Hepatocyte (in vitro differentiated cells): ENCODE measurements around the gene EME2. TPM values are rescaled to one million over a fixed set of nuclear protein-coding genes. Genes with fewer than 3 reads are reported as not detected.

Experiments
- DNase-seq: peaks from one replicate; pipeline ENCODE4 v3.0.0-alpha.2; 2016; ENCODE audit warnings: low spot score
- H2AFZ ChIP-seq: fragments of 200-600 bp; sonication (generic); 2 replicates; pipeline ENCODE4 v1.6.0; 2016; ENCODE audit warnings: antibody characterized with exemption, mild to moderate bottlenecking
- H3K27ac ChIP-seq: fragments of 200-600 bp; sonication (generic); 2 replicates; pipeline ENCODE4 v1.5.1; 2016; ENCODE audit warnings: mild to moderate bottlenecking
- H3K27me3 ChIP-seq: fragments of 200-600 bp; sonication (generic); 2 replicates; pipeline ENCODE4 v1.6.1; 2016
- H3K36me3 ChIP-seq: fragments of 200-600 bp; sonication (generic); replicated peaks from 2 replicates; pipeline ENCODE4 v1.5.1; 2016; ENCODE audit warnings: low read depth; ENCODE audit not compliant: insufficient read depth
- H3K4me1 ChIP-seq: fragments of 200-600 bp; sonication (generic); 2 replicates; pipeline ENCODE4 v1.5.1; 2016; ENCODE audit warnings: mild to moderate bottlenecking, moderate library complexity; ENCODE audit not compliant: insufficient read depth
- H3K4me2 ChIP-seq: fragments of 200-600 bp; sonication (generic); 2 replicates; pipeline ENCODE4 v1.6.0; 2016
- H3K4me3 ChIP-seq: fragments of 200-600 bp; sonication (generic); 2 replicates; pipeline ENCODE4 v1.5.1; 2016; ENCODE audit warnings: mild to moderate bottlenecking
- H3K79me2 ChIP-seq: fragments of 200-600 bp; sonication (generic); 2 replicates; pipeline ENCODE4 v1.6.0; 2017; ENCODE audit warnings: mild to moderate bottlenecking
- H3K9me2 ChIP-seq: fragments of 200-600 bp; sonication (generic); replicated peaks from 2 replicates; pipeline ENCODE4 v1.6.0; 2017; ENCODE audit warnings: mild to moderate bottlenecking; ENCODE audit not compliant: insufficient read depth
- H3K9me3 ChIP-seq: fragments of 200-600 bp; sonication (generic); 2 replicates; pipeline ENCODE4 v1.5.1; 2016; ENCODE audit warnings: low read depth, mild to moderate bottlenecking
- H4K20me1 ChIP-seq: fragments of 200-600 bp; sonication (generic); 2 replicates; pipeline ENCODE4 v1.6.0; 2016; ENCODE audit warnings: mild to moderate bottlenecking; ENCODE audit not compliant: insufficient read depth, poor library complexity, severe bottlenecking
- CTCF ChIP-seq: fragments of 200-600 bp; sonication (generic); IDR thresholded peaks from 2 replicates; pipeline ENCODE4 v1.5.1; 2016; ENCODE audit warnings: antibody characterized with exemption, mild to moderate bottlenecking; ENCODE audit not compliant: poor library complexity
- EZH2 ChIP-seq: fragments of 200-600 bp; sonication (generic); IDR thresholded peaks from 2 replicates; pipeline ENCODE4 v1.6.1; 2016; ENCODE audit warnings: antibody characterized with exemption, mild to moderate bottlenecking, borderline replicate concordance
- EZH2phosphoT487 ChIP-seq: fragments of 200-600 bp; sonication (generic); IDR thresholded peaks from one replicate; pipeline ENCODE4 v1.6.1; 2018; ENCODE audit warnings: antibody characterized with exemption, mild to moderate bottlenecking, low read depth, moderate library complexity; ENCODE audit not compliant: unreplicated experiment, severe bottlenecking
- WGBS: methylation state at CpG from one replicate; pipeline ENCODE4 v1.1.6; 2016; ENCODE audit warnings: low lambda C conversion rate; ENCODE audit errors: missing lambda C conversion rate; 5-methylcytosine and 5-hydroxymethylcytosine counted together
- polyA plus RNA-seq: library from polyadenylated mRNA; unstranded; fragments of >200 nt; fragmentation: Nextera tagmentation; extraction: Ambion mirVana; gene quantifications from 2 replicates; pipeline ENCODE4 v1.2.1, GENCODE V29; 2016
- total RNA-seq: library from RNA; depleted of rRNA; stranded (reverse); fragments of >200 nt; gene quantifications from 2 replicates; pipeline ENCODE4 v1.2.3, GENCODE V29; 2014

EME2 gene
- total and polyA plus RNA-seq, 2 experiments from 2014 or later = 17.7 to 20.8 TPM

GRCh38 chr16:1818204-1818872, 45.7 kb downstream of the EME2 start:
- TF ChIP-seq EZH2 = no peak
- no peak for TF ChIP-seq EZH2phosphoT487
- no peak for TF ChIP-seq CTCF
- WGBS = 97% methylated on average over 22 of the region's 27 CpGs
- no peak overlapping the region for H3K4me2 ChIP-seq

GRCh38 chr16:1818873-1819525, 46.4 kb downstream of the EME2 start:
- no peak overlapping the region for H3K27ac ChIP-seq
- no peak for TF ChIP-seq EZH2
- TF ChIP-seq CTCF = no peak
- TF ChIP-seq EZH2phosphoT487 = no peak
- H2AFZ ChIP-seq = no peak overlapping the region
- H3K4me2 ChIP-seq = no peak overlapping the region
- DNase-seq = no peak
- no peaks in the 10 kb centered on the region for H3K27me3 ChIP-seq
- H4K20me1 ChIP-seq = no peaks in the 10 kb centered on the region
- no peaks in the 10 kb centered on the region for H3K4me1 ChIP-seq
- no peaks in the 10 kb centered on the region for H3K36me3 ChIP-seq
- H3K79me2 ChIP-seq = peaks cover 15% of the 10 kb centered on the region
- WGBS = 97% methylated on average over 34 of the region's 35 CpGs
- H3K4me3 ChIP-seq = no peak overlapping the region
- H3K9me3 ChIP-seq = no peaks in the 10 kb centered on the region
- H3K9me2 ChIP-seq = no peaks in the 10 kb centered on the region

More at GRCh38 chr16:1818204-1818872, 45.7 kb downstream of the EME2 start:
- DNase-seq = no peak
- Histone ChIP-seq H3K4me3 (no peak overlapping the region), H4K20me1 (peaks cover under 1% of the 10 kb centered on the region), H3K9me2 (no peaks in the 10 kb centered on the region), H3K9me3 (no peaks in the 10 kb centered on the region), H3K27me3 (no peaks in the 10 kb centered on the region), H3K27ac (no peak overlapping the region), H3K36me3 (no peaks in the 10 kb centered on the region), H3K4me1 (no peaks in the 10 kb centered on the region), H3K79me2 (peaks cover 9% of the 10 kb centered on the region), H2AFZ (no peak overlapping the region)

GRCh38 chr16:1819611-1820010, 47.0 kb downstream of the EME2 start:
- Histone ChIP-seq H3K79me2 (peaks cover 22% of the 10 kb centered on the region), H3K9me3 (no peaks in the 10 kb centered on the region), H3K4me1 (no peaks in the 10 kb centered on the region), H3K4me2 (no peak overlapping the region), H3K4me3 (no peak overlapping the region), H3K36me3 (no peaks in the 10 kb centered on the region), H4K20me1 (no peaks in the 10 kb centered on the region), H3K9me2 (no peaks in the 10 kb centered on the region), H3K27me3 (no peaks in the 10 kb centered on the region), H2AFZ (no peak overlapping the region), H3K27ac (no peak overlapping the region)
- DNase-seq = no peak
- 95% methylated on average over 15 of the region's 15 CpGs for WGBS
- no peak for TF ChIP-seq CTCF
